Tibial nerve (tissue), 3 donors: Measurements from ENCODE around the gene USP36.

ENCODE experiments used
- CTCF ChIP-seq, 5 experiments: fragments of 200-600 bp in 3 of 5; fragments of 450-650 bp in 2 of 5; sonication (generic) in 3 of 5; IDR thresholded peaks; one replicate each; pipeline ENCODE4 v1.5.1; 2016 to 2019; ENCODE audit warnings: antibody characterized with exemption in 5 of 5, mild to moderate bottlenecking in 3 of 5, moderate library complexity in 2 of 5
- POLR2A ChIP-seq, 2 donors: fragments of 450-650 bp; IDR thresholded peaks; one replicate each; pipeline ENCODE4 v1.6.1; 2017; ENCODE audit warnings: antibody characterized with exemption in 2 of 2, mild to moderate bottlenecking in 2 of 2, moderate library complexity in 2 of 2

- no peak for TF ChIP-seq CTCF (IDR thresholded peaks at IDR 0.05)
- no peak for TF ChIP-seq POLR2A (IDR thresholded peaks at IDR 0.05)
Measured at GRCh38 chr17:78787444-78787843, 53.2 kb downstream of the USP36 start.
